SK-N-SH treated with all-trans-retinoic acid at 6 μM for 48 hours (cell line): ENCODE results near the gene LRRC4C.

ENCODE experiments used
- BACH2 ChIP-seq: fragments of 250-450 bp; sonication (Bioruptor Pico); IDR thresholded peaks from 2 replicates; pipeline ENCODE4 v1.9.0; 2021; ENCODE audit warnings: mild to moderate bottlenecking, borderline replicate concordance
- CSDC2 ChIP-seq: fragments of 250-450 bp; sonication (Bioruptor Pico); IDR thresholded peaks from 2 replicates; pipeline ENCODE4 v1.5.0; 2020; ENCODE audit warnings: mild to moderate bottlenecking, moderate library complexity
- OSR1 ChIP-seq: fragments of 250-450 bp; sonication (Bioruptor Pico); IDR thresholded peaks from 2 replicates; pipeline ENCODE4 v1.8.0; 2022; ENCODE audit warnings: moderate library complexity, mild to moderate bottlenecking, inconsistent platforms
- POU6F1 ChIP-seq: fragments of 250-450 bp; sonication (Bioruptor Pico); IDR thresholded peaks from 2 replicates; pipeline ENCODE4 v1.8.0; 2021; ENCODE audit warnings: low read depth, mild to moderate bottlenecking, moderate library complexity, borderline replicate concordance
- SNAI2 ChIP-seq: fragments of 250-450 bp; sonication (Bioruptor Pico); IDR thresholded peaks from 2 replicates; pipeline ENCODE4 v1.5.0; 2020; ENCODE audit warnings: mild to moderate bottlenecking, moderate library complexity
- TCF4 ChIP-seq: fragments of 250-450 bp; sonication (Bioruptor Pico); IDR thresholded peaks from 2 replicates; pipeline ENCODE4 v1.8.0; 2021; ENCODE audit warnings: mild to moderate bottlenecking, moderate library complexity, borderline replicate concordance
- TOX ChIP-seq: fragments of 250-450 bp; sonication (Bioruptor Pico); IDR thresholded peaks from 2 replicates; pipeline ENCODE4 v1.8.0; 2021; ENCODE audit warnings: mild to moderate bottlenecking, moderate library complexity, borderline replicate concordance
- ZFP3 ChIP-seq: fragments of 250-450 bp; sonication (Bioruptor Pico); IDR thresholded peaks from 2 replicates; pipeline ENCODE4 v1.5.0; 2020; ENCODE audit warnings: mild to moderate bottlenecking, moderate library complexity
- ZNF8 ChIP-seq: fragments of 450-650 bp; formaldehyde crosslinking; IDR thresholded peaks from 2 replicates; pipeline ENCODE4 v1.5.0; 2020; ENCODE audit warnings: mild to moderate bottlenecking, moderate library complexity
- TF ChIP-seq, protein P1 (sequence below): fragments of 250-450 bp; sonication (Bioruptor Pico); IDR thresholded peaks from 2 replicates; pipeline ENCODE4 v1.8.0; 2020; ENCODE audit warnings: mild to moderate bottlenecking, moderate library complexity, borderline replicate concordance
- TF ChIP-seq, protein P2 (sequence below): fragments of 250-450 bp; sonication (Bioruptor Pico); IDR thresholded peaks from 2 replicates; pipeline ENCODE4 v1.5.0; 2020; ENCODE audit warnings: mild to moderate bottlenecking, moderate library complexity
- TF ChIP-seq, protein P3 (sequence below): fragments of 250-450 bp; sonication (Bioruptor Pico); IDR thresholded peaks from 2 replicates; pipeline ENCODE4 v1.5.1; 2020; ENCODE audit warnings: low read depth, mild to moderate bottlenecking, moderate library complexity

DNA sequence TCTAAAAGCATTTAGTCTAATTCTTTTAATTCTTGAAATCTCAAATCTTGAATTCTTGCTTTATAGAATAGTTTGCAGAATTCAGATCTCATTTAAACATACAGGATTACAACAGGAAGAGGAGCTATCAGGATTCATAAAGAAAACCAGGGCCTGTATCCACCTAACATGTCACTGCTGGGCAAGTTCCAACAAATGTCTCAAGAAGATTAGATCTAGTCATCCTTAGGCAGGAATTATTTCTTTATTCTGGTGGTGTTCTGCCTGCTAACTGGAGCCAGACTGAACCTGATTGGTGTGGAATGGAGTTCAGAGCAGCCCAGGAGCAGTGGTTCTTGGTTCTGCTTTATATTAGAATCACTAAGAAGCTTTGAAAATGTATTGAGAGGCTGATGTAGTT lies 500.7 kb downstream of the LRRC4C start:
- no peak for TF ChIP-seq ZFP3 (CRISPR knock-in tag)
- TF ChIP-seq TCF4 (CRISPR knock-in tag) = no peak
- no peak for TF ChIP-seq TOX (CRISPR knock-in tag)
- TF ChIP-seq POU6F1 (CRISPR knock-in tag) = no peak
- TF ChIP-seq, protein P1, sequence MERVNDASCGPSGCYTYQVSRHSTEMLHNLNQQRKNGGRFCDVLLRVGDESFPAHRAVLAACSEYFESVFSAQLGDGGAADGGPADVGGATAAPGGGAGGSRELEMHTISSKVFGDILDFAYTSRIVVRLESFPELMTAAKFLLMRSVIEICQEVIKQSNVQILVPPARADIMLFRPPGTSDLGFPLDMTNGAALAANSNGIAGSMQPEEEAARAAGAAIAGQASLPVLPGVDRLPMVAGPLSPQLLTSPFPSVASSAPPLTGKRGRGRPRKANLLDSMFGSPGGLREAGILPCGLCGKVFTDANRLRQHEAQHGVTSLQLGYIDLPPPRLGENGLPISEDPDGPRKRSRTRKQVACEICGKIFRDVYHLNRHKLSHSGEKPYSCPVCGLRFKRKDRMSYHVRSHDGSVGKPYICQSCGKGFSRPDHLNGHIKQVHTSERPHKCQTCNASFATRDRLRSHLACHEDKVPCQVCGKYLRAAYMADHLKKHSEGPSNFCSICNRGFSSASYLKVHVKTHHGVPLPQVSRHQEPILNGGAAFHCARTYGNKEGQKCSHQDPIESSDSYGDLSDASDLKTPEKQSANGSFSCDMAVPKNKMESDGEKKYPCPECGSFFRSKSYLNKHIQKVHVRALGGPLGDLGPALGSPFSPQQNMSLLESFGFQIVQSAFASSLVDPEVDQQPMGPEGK (CRISPR knock-in tag) = no peak
- no peak for TF ChIP-seq SNAI2
- TF ChIP-seq CSDC2 (CRISPR knock-in tag) = no peak
- no peak for TF ChIP-seq ZNF8 (CRISPR knock-in tag)
- TF ChIP-seq BACH2 (CRISPR knock-in tag) = no peak
- TF ChIP-seq, protein P2, sequence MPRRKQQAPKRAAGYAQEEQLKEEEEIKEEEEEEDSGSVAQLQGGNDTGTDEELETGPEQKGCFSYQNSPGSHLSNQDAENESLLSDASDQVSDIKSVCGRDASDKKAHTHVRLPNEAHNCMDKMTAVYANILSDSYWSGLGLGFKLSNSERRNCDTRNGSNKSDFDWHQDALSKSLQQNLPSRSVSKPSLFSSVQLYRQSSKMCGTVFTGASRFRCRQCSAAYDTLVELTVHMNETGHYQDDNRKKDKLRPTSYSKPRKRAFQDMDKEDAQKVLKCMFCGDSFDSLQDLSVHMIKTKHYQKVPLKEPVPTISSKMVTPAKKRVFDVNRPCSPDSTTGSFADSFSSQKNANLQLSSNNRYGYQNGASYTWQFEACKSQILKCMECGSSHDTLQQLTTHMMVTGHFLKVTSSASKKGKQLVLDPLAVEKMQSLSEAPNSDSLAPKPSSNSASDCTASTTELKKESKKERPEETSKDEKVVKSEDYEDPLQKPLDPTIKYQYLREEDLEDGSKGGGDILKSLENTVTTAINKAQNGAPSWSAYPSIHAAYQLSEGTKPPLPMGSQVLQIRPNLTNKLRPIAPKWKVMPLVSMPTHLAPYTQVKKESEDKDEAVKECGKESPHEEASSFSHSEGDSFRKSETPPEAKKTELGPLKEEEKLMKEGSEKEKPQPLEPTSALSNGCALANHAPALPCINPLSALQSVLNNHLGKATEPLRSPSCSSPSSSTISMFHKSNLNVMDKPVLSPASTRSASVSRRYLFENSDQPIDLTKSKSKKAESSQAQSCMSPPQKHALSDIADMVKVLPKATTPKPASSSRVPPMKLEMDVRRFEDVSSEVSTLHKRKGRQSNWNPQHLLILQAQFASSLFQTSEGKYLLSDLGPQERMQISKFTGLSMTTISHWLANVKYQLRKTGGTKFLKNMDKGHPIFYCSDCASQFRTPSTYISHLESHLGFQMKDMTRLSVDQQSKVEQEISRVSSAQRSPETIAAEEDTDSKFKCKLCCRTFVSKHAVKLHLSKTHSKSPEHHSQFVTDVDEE (CRISPR knock-in tag) = no peak
- TF ChIP-seq, protein P3, sequence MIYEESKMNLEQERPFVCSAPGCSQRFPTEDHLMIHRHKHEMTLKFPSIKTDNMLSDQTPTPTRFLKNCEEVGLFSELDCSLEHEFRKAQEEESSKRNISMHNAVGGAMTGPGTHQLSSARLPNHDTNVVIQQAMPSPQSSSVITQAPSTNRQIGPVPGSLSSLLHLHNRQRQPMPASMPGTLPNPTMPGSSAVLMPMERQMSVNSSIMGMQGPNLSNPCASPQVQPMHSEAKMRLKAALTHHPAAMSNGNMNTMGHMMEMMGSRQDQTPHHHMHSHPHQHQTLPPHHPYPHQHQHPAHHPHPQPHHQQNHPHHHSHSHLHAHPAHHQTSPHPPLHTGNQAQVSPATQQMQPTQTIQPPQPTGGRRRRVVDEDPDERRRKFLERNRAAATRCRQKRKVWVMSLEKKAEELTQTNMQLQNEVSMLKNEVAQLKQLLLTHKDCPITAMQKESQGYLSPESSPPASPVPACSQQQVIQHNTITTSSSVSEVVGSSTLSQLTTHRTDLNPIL = no peak
- no peak for TF ChIP-seq OSR1
